Ascending aorta (tissue), 2 donors: Measurements from ENCODE around the gene SPDYA. TPM values are rescaled to one million over a fixed set of nuclear protein-coding genes. Genes with fewer than 3 reads are reported as not detected.

Source experiments
- DNase-seq, 2 donors: peaks; one replicate each; pipeline ENCODE4 v3.0.0-alpha.2; 2019; ENCODE audit warnings: low spot score in 2 of 2
- H3K27ac ChIP-seq, 2 donors: fragments of 200-600 bp; sonication (generic); one replicate each; pipeline ENCODE4 v1.5.1; 2016 to 2017; ENCODE audit warnings: mild to moderate bottlenecking in 1 of 2
- H3K27me3 ChIP-seq: fragments of 200-600 bp; sonication (generic); one replicate; pipeline ENCODE4 v1.5.1; 2017
- H3K36me3 ChIP-seq, 2 donors: fragments of 200-600 bp; sonication (generic); one replicate each; pipeline ENCODE4 v1.5.1; 2016
- H3K4me1 ChIP-seq, 2 donors: fragments of 200-600 bp; sonication (generic); one replicate each; pipeline ENCODE4 v1.5.1; 2016 to 2017; ENCODE audit warnings: mild to moderate bottlenecking in 1 of 2
- H3K4me3 ChIP-seq, 2 donors: fragments of 200-600 bp; sonication (generic); one replicate each; pipeline ENCODE4 v1.5.1; 2016 to 2017; ENCODE audit warnings: mild to moderate bottlenecking in 1 of 2
- H3K9me3 ChIP-seq, 2 donors: fragments of 200-600 bp; sonication (generic); one replicate each; pipeline ENCODE4 v1.5.1; 2016
- CTCF ChIP-seq, 3 experiments: fragments of 200-600 bp in 2 of 3; fragments of 450-650 bp in 1 of 3; sonication (generic) in 2 of 3; IDR thresholded peaks; one replicate each; pipeline ENCODE4 v1.5.1; 2016 to 2019; ENCODE audit warnings: antibody characterized with exemption in 3 of 3, mild to moderate bottlenecking in 1 of 3, moderate library complexity in 1 of 3
- intact Hi-C: fragments of 100-400 bp; cut with DNase I; formaldehyde crosslinking; loops from one replicate; pipeline ENCODE4 v1.15.1; 2023
- total RNA-seq: library from RNA; depleted of rRNA; stranded (reverse); fragments of >200 nt; gene quantifications from one replicate; pipeline ENCODE4 v1.1.0, GENCODE V29; 2016

The SPDYA gene
- total RNA-seq, 1 donor from 2014 or later = 0.32 TPM

GRCh38 chr2:28842042-28842441 is 31.4 kb downstream of the SPDYA start:
- no peaks in the 10 kb centered on the region for H3K4me1 ChIP-seq
- H3K9me3 ChIP-seq = no peaks in the 10 kb centered on the region
- DNase-seq = no peak
- H3K4me3 ChIP-seq = no peak overlapping the region
- no peaks in the 10 kb centered on the region for H3K36me3 ChIP-seq
- intact Hi-C loops = no loop called here
- TF ChIP-seq CTCF (IDR thresholded peaks at IDR 0.05) = no peak
- no peak overlapping the region for H3K27ac ChIP-seq
- H3K27me3 ChIP-seq = no peaks in the 10 kb centered on the region

- peaks cover 4 to 12% of the 10 kb centered on the region in 2 donors for H3K36me3 ChIP-seq
Measured at GRCh38 chr2:28855193-28855592, 44.6 kb downstream of the SPDYA start.

GRCh38 chr2:28855977-28856376 is 45.3 kb downstream of the SPDYA start:
- Histone ChIP-seq H3K9me3 (no peaks in the 10 kb centered on the region), H3K4me1 (no peaks in the 10 kb centered on the region), H3K4me3 (no peak overlapping the region), H3K27me3 (no peaks in the 10 kb centered on the region), H3K27ac (no peak overlapping the region), H3K36me3 (peaks cover 5 to 12% of the 10 kb centered on the region in 2 donors)
- no peak for TF ChIP-seq CTCF (IDR thresholded peaks at IDR 0.05)
- intact Hi-C loops = no loop called here
- no peak for DNase-seq

More at GRCh38 chr2:28855193-28855592, 44.6 kb downstream of the SPDYA start:
- H3K27me3 ChIP-seq = no peaks in the 10 kb centered on the region
- no peak for DNase-seq
- no peaks in the 10 kb centered on the region for H3K4me1 ChIP-seq
- H3K4me3 ChIP-seq = no peak overlapping the region
- H3K9me3 ChIP-seq = no peaks in the 10 kb centered on the region
- intact Hi-C loops = no loop called here
- H3K27ac ChIP-seq = no peak overlapping the region
- TF ChIP-seq CTCF (IDR thresholded peaks at IDR 0.05) = no peak

- intact Hi-C loops = no loop called here
- H3K9me3 ChIP-seq = no peaks in the 10 kb centered on the region
- no peak overlapping the region for H3K27ac ChIP-seq
- TF ChIP-seq CTCF (IDR thresholded peaks at IDR 0.05) = no peak
- DNase-seq = no peak
- H3K36me3 ChIP-seq = no peaks in the 10 kb centered on the region
- peak overlapping the region; percentile 85 to 89 for H3K4me3 ChIP-seq
- peaks cover 0 to 11% of the 10 kb centered on the region in 2 donors for H3K4me1 ChIP-seq
- H3K27me3 ChIP-seq = no peaks in the 10 kb centered on the region
Measured at GRCh38 chr2:28868611-28869010, 58.0 kb downstream of the SPDYA start.

GRCh38 chr2:28869494-28870145 is 59.0 kb downstream of the SPDYA start:
- TF ChIP-seq CTCF (IDR thresholded peaks at IDR 0.05) = no peak
- no peaks in the 10 kb centered on the region for H3K27me3 ChIP-seq
- H3K27ac ChIP-seq = peak overlapping the region; percentile 62 to 77
- intact Hi-C loops = loop anchor here (1.0 kb wide), 1 partner anchor 25 kb away; the partner anchor contains the start of gene WDR43
- DNase-seq = no peak
- H3K9me3 ChIP-seq = no peaks in the 10 kb centered on the region
- peaks cover 0 to 11% of the 10 kb centered on the region in 2 donors for H3K4me1 ChIP-seq
- H3K4me3 ChIP-seq = peak overlapping the region; percentile 85 to 89
- no peaks in the 10 kb centered on the region for H3K36me3 ChIP-seq
